H9 (cell line): ENCODE results near the gene CCDC192. TPM values are rescaled to one million over a fixed set of nuclear protein-coding genes. Genes with fewer than 3 reads are reported as not detected.

Experiments
- DNase-seq: peaks from one replicate; pipeline ENCODE4 v3.0.0-alpha.2; 2017
- H2AFZ ChIP-seq: one replicate; pipeline ENCODE4 v1.6.1; 2013; ENCODE audit warnings: mild to moderate bottlenecking, low read length, control low read depth, moderate library complexity
- H2AK5ac ChIP-seq: 2 replicates; pipeline ENCODE4 v1.6.1; 2013; ENCODE audit warnings: low read length, control low read depth, mixed read lengths; ENCODE audit not compliant: insufficient read length
- H2BK120ac ChIP-seq: one replicate; pipeline ENCODE4 v1.6.1; 2013; ENCODE audit warnings: low read depth, mild to moderate bottlenecking, low read length, control low read depth, inconsistent platforms; ENCODE audit not compliant: poor library complexity, severe bottlenecking
- H2BK12ac ChIP-seq: 2 replicates; pipeline ENCODE4 v1.6.1; 2013; ENCODE audit warnings: low read length, control low read depth, mixed read lengths, low read depth; ENCODE audit not compliant: insufficient read length
- H2BK15ac ChIP-seq: 2 replicates; pipeline ENCODE4 v1.6.1; 2013; ENCODE audit warnings: low read depth, low read length, control low read depth
- H2BK20ac ChIP-seq: one replicate; pipeline ENCODE4 v1.6.1; 2013; ENCODE audit warnings: low read depth, mild to moderate bottlenecking, low read length, control low read depth, inconsistent platforms; ENCODE audit not compliant: poor library complexity, severe bottlenecking
- H2BK5ac ChIP-seq: 2 replicates; pipeline ENCODE4 v1.6.1; 2013; ENCODE audit warnings: low read length, control low read depth, mixed read lengths; ENCODE audit not compliant: insufficient read length
- H3K14ac ChIP-seq: 2 replicates; pipeline ENCODE4 v1.6.1; 2013; ENCODE audit warnings: low read length, control low read depth; ENCODE audit not compliant: insufficient read depth
- H3K18ac ChIP-seq: 2 replicates; pipeline ENCODE4 v1.6.1; 2013; ENCODE audit warnings: low read depth, mild to moderate bottlenecking, mixed read lengths, low read length, control low read depth; ENCODE audit not compliant: insufficient read length
- H3K23ac ChIP-seq: 2 replicates; pipeline ENCODE4 v1.6.1; 2013; ENCODE audit warnings: low read length, control low read depth, mixed read lengths, low read depth; ENCODE audit not compliant: insufficient read length
- H3K23me2 ChIP-seq: 2 replicates; pipeline ENCODE4 v1.6.1; 2013; ENCODE audit warnings: low read depth, mild to moderate bottlenecking, mixed read lengths, low read length, control low read depth; ENCODE audit not compliant: insufficient read length, poor library complexity, severe bottlenecking
- H3K27ac ChIP-seq: 2 replicates; pipeline ENCODE4 v1.5.1; 2013; ENCODE audit warnings: low read length, control low read depth, mixed read lengths, low read depth; ENCODE audit not compliant: insufficient read length
- H3K27me3 ChIP-seq: 2 replicates; pipeline ENCODE4 v1.6.1; 2013; ENCODE audit warnings: low read length, control low read depth, inconsistent platforms; ENCODE audit not compliant: insufficient read depth
- H3K4ac ChIP-seq: 2 replicates; pipeline ENCODE4 v1.6.1; 2013; ENCODE audit warnings: low read depth, mild to moderate bottlenecking, control low read depth, inconsistent platforms, low read length, moderate library complexity
- H3K4me1 ChIP-seq: 2 replicates; pipeline ENCODE4 v1.6.1; 2013; ENCODE audit warnings: low read length, control low read depth, inconsistent platforms; ENCODE audit not compliant: insufficient read depth
- H3K4me2 ChIP-seq: 2 replicates; pipeline ENCODE4 v1.6.1; 2013; ENCODE audit warnings: low read length, control low read depth, mixed read lengths; ENCODE audit not compliant: insufficient read length, insufficient read depth
- H3K56ac ChIP-seq: 2 replicates; pipeline ENCODE4 v1.6.1; 2013; ENCODE audit warnings: low read depth, mild to moderate bottlenecking, mixed read lengths, low read length, control low read depth; ENCODE audit not compliant: insufficient read length
- H3K79me1 ChIP-seq: 2 replicates; pipeline ENCODE4 v1.6.1; 2013; ENCODE audit warnings: low read depth, mild to moderate bottlenecking, moderate library complexity, low read length, control low read depth, inconsistent platforms; ENCODE audit not compliant: insufficient read depth, poor library complexity, severe bottlenecking
- H3K79me2 ChIP-seq: 2 replicates; pipeline ENCODE4 v1.6.1; 2013; ENCODE audit warnings: low read length, control low read depth, inconsistent platforms; ENCODE audit not compliant: insufficient read depth
- H3K9ac ChIP-seq: 2 replicates; pipeline ENCODE4 v1.6.1; 2013; ENCODE audit warnings: low read length, control low read depth, mixed read lengths; ENCODE audit not compliant: insufficient read length; ENCODE audit errors: extremely low read depth
- H3K9me3 ChIP-seq: one replicate; pipeline ENCODE4 v1.6.1; 2013; ENCODE audit warnings: low read depth, low read length, inconsistent platforms; ENCODE audit not compliant: control insufficient read depth
- H3T11ph ChIP-seq: one replicate; pipeline ENCODE4 v1.6.1; 2013; ENCODE audit warnings: mild to moderate bottlenecking, low read length, control low read depth, inconsistent platforms
- H4K20me1 ChIP-seq: one replicate; pipeline ENCODE4 v1.6.1; 2013; ENCODE audit not compliant: control insufficient read depth, insufficient read length, insufficient read depth
- H4K5ac ChIP-seq: 2 replicates; pipeline ENCODE4 v1.6.1; 2013; ENCODE audit warnings: low read depth, mild to moderate bottlenecking, mixed read lengths, low read length, control low read depth; ENCODE audit not compliant: insufficient read length
- H4K8ac ChIP-seq: replicated peaks from 2 replicates; pipeline ENCODE4 v1.6.1; 2013; ENCODE audit warnings: low read length, control low read depth, mixed read lengths, low read depth; ENCODE audit not compliant: insufficient read length
- H4K91ac ChIP-seq: 2 replicates; pipeline ENCODE4 v1.6.1; 2013; ENCODE audit warnings: low read depth, mild to moderate bottlenecking, moderate library complexity, mixed read lengths, low read length, control low read depth; ENCODE audit not compliant: insufficient read length
- H3K27ac Mint-ChIP-seq, 3 experiments: 2 replicates in 2 of 3; 3 replicates in 1 of 3; pipeline ENCODE4 v1.8.0; 2020 to 2021; ENCODE audit warnings: mixed read lengths in 3 of 3, mild to moderate bottlenecking in 1 of 3, moderate library complexity in 1 of 3
- H3K27me3 Mint-ChIP-seq: 2 replicates; pipeline ENCODE4 v1.8.0; 2021; ENCODE audit warnings: low read depth, mild to moderate bottlenecking, moderate library complexity, mixed read lengths
- H3K36me3 Mint-ChIP-seq, 3 experiments: 2 replicates in 2 of 3; 3 replicates in 1 of 3; pipeline ENCODE4 v1.8.0; 2020 to 2021; ENCODE audit warnings: low read depth in 3 of 3, mixed read lengths in 3 of 3; ENCODE audit not compliant: insufficient read depth in 1 of 3
- H3K4me1 Mint-ChIP-seq, 2 experiments: 2 replicates each; pipeline ENCODE4 v1.8.0; 2020; ENCODE audit warnings: mixed read lengths in 2 of 2
- H3K4me3 Mint-ChIP-seq, 2 experiments: 2 replicates in 1 of 2; 3 replicates in 1 of 2; pipeline ENCODE4 v1.8.0; 2020 to 2021; ENCODE audit warnings: mild to moderate bottlenecking in 2 of 2, mixed read lengths in 2 of 2, moderate library complexity in 1 of 2
- H3K9me3 Mint-ChIP-seq, 2 experiments: 2 replicates in 1 of 2; 3 replicates in 1 of 2; pipeline ENCODE4 v1.8.0; 2020; ENCODE audit warnings: mild to moderate bottlenecking in 2 of 2, mixed read lengths in 2 of 2, moderate library complexity in 1 of 2
- CTCF ChIP-seq: fragments of 200-600 bp; sonication (generic); conservative IDR thresholded peaks from 3 replicates; pipeline ENCODE4 v1.8.0; 2021; ENCODE audit warnings: antibody characterized with exemption, mild to moderate bottlenecking
- WGBS: extraction: QIAGEN DNeasy Blood & Tissue Kit; methylation state at CpG from one replicate; pipeline ENCODE4 v1.1.7; 2013; ENCODE audit warnings: missing lambda C conversion rate, low lambda C conversion rate, mixed read lengths; ENCODE audit not compliant: insufficient read length; ENCODE audit errors: extremely low coverage; 5-methylcytosine and 5-hydroxymethylcytosine counted together
- total RNA-seq: library from RNA; stranded (reverse); gene quantifications from 2 replicates; pipeline ENCODE4 v1.2.1, GENCODE V29; 2021

CCDC192 gene
- total RNA-seq, 1 experiment from 2014 or later: not detected

- H3K56ac ChIP-seq: no peak overlapping the region
- no peaks in the 10 kb centered on the region for H3K4me1 Mint-ChIP-seq
- H3K4me2 ChIP-seq: no peak overlapping the region
- no peak for DNase-seq
- no CpG with 5 or more reads among the region's 2 CpGs for whole genome bisulfite sequencing
- no peaks in the 10 kb centered on the region for H3K4me1 ChIP-seq
- no peak overlapping the region for H3T11ph ChIP-seq
- H3K9me3 ChIP-seq: no peaks in the 10 kb centered on the region
- TF ChIP-seq CTCF: no peak
- no peaks in the 10 kb centered on the region for H3K27me3 Mint-ChIP-seq
- H2AFZ ChIP-seq: no peak overlapping the region
- no peak overlapping the region for H3K27ac Mint-ChIP-seq
- no peak overlapping the region for H3K4me3 Mint-ChIP-seq
- H3K9ac ChIP-seq: no peak overlapping the region
- H4K8ac ChIP-seq: no peak overlapping the region
- H4K5ac ChIP-seq: no peak overlapping the region
- H3K23ac ChIP-seq: no peak overlapping the region
- no peak overlapping the region for H2BK20ac ChIP-seq
- no peaks in the 10 kb centered on the region for H3K27me3 ChIP-seq
- H3K4ac ChIP-seq: no peak overlapping the region
- no peaks in the 10 kb centered on the region for H3K23me2 ChIP-seq
- no peak overlapping the region for H3K18ac ChIP-seq
- no peak overlapping the region for H2AK5ac ChIP-seq
- H3K79me2 ChIP-seq: no peaks in the 10 kb centered on the region
- H3K27ac ChIP-seq: no peak overlapping the region
- H2BK5ac ChIP-seq: no peak overlapping the region
- no peak overlapping the region for H2BK12ac ChIP-seq
- no peak overlapping the region for H2BK120ac ChIP-seq
- no peaks in the 10 kb centered on the region for H4K20me1 ChIP-seq
- no peak overlapping the region for H2BK15ac ChIP-seq
- no peak overlapping the region for H4K91ac ChIP-seq
- H3K79me1 ChIP-seq: no peaks in the 10 kb centered on the region
- H3K36me3 Mint-ChIP-seq: peaks cover 0 to 1% (median 0%) of the 10 kb centered on the region in 3 experiments; a peak in 1 of 7 replicates
- H3K9me3 Mint-ChIP-seq: peaks cover under 1 to 2% of the 10 kb centered on the region in 2 experiments; a peak in 3 of 5 replicates
- H3K14ac ChIP-seq: no peak overlapping the region
Measured at GRCh38 chr5:127854520-127854919, 151.3 kb downstream of the CCDC192 start.
